HG03064 (cell line): Measurements from ENCODE around the gene PRDX2.

ENCODE experiments used
- ATAC-seq: cut with Tn5 transposase; IDR thresholded peaks from one replicate; pipeline ENCODE4 v1.9.1; 2021; ENCODE audit warnings: low read depth; ENCODE audit not compliant: unreplicated experiment

PRDX2 gene

DNA sequence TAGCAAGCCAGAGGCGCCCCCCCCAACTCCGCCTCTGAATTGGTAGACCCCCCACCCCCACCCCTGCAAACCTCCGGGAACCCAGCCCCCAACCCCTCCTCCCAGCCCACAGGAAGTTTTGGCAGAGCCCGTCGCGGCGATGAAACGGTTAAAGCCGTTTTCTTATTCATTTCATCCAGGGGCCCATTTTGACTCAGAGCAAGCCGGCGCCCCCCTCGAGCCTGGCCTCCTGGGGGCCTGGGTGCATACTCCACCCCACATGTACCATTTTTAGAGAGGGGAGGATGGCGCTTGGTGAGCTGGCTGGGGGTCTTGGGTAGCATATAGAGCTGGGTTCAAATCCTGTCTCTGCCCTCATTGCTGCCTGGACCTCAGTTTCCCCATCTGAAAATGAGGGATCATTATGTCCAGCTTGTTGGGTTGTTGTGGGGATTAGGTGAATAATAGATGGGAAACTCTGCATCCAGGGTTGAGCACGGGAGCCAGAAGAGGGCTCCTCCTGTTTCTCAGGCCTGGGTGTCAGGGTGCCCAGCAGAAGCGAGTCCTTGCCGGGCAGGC, 18.2 kb downstream of the PRDX2 start:
- ATAC-seq, result no peak

DNA sequence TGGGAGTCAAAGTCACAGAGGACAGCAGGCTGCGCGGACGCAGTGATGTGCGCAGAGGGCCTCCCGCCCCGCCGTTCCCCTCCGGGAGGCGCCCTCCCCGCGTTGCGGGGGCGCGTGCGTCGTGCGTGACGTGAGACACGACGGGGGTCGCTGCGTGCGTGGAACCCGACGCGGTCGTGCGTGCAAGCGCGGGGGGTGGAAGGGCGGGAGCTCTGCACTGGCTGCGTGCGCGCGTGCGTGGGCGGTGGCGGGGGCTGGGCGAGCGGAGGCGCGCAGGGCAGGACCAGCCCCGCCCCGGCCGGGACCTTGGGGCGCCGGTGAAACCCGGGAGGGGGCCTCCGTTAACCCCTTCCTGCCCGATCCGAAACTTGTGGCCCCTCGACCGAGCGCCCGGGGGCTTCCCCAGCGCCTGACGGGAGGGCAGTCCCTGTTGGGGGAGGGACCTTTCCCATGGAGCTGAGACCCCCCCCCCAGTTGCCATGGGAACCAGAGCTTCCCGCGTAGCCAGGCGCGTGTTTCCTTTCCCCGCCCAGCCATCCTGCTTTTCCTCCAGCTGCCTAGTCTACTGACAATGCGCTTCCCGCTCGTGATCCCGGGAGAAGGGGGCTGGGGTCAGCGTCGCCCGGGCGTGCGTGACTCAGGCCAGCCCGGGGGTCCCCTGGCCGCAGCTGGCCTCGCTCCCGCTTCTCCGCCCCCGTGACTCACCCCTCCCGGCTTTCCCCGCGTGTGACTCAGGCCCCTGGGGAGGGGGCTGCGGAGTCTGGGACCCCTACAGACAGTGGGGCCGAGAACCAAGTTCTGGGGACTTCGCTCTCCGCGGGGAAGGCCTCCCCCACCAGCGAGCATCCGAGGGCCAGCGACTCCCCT, 18.9 kb downstream of the PRDX2 start:
- ATAC-seq, result no peak

DNA sequence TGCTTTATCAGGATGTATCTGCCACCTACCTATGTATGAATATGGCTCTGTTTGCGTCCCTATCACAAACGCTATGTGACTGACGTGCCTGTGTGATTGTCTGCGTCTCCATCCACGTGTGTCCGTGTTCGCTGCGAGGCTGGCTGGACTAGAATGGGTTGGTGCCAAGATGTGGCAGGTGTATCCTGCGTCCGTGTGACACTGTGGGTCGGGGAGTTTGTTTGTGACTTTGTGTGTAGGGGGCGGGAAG, 19.5 kb downstream of the PRDX2 start:
- ATAC-seq, result no peak

DNA sequence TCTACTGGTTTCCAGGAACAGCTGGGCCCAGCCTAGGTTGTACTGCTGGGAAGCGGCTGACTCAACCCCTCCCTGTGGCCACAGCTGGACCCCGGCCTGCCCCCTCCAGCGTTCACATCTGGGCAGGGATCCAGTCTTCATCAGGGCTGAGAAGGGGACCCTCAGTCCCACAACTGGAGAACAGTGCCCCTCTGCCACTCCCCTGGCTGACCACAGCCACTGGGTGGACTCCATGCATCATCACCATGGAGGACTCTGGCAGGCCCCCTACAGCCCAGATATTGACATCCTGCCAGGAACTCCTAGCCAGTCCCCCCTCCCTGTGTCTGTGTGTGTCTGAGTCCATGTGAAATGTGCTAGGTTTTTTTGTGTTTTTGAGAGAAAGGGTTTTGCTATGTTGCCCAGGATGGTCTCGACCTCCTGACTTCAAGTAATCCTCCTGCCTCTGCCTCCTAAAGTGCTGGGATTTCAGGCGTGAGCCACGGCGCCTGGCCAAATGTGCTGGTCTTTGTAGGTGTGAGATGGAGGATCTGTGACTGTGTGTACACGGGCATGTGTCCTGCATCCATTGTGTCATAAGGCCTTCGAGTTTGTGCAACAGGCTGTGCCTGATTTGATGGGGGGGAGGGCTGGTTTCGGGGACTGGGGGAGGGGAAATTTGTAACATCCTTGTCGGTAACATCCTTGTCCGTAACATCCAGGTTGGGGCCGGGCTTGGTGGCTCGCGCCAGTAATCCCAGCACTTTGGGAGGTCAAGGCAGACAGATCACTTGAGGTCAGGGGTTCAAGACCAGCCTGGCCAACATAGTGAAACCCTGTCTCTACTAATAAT, 22.2 kb downstream of the PRDX2 start:
- ATAC-seq, result no peak

- no peak for ATAC-seq
These were observed 22.8 kb downstream of the PRDX2 start for GRCh38 chr19:12778905-12779161.

GRCh38 chr19:12778017-12778904, 23.3 kb downstream of the PRDX2 start:
- no peak for ATAC-seq

DNA sequence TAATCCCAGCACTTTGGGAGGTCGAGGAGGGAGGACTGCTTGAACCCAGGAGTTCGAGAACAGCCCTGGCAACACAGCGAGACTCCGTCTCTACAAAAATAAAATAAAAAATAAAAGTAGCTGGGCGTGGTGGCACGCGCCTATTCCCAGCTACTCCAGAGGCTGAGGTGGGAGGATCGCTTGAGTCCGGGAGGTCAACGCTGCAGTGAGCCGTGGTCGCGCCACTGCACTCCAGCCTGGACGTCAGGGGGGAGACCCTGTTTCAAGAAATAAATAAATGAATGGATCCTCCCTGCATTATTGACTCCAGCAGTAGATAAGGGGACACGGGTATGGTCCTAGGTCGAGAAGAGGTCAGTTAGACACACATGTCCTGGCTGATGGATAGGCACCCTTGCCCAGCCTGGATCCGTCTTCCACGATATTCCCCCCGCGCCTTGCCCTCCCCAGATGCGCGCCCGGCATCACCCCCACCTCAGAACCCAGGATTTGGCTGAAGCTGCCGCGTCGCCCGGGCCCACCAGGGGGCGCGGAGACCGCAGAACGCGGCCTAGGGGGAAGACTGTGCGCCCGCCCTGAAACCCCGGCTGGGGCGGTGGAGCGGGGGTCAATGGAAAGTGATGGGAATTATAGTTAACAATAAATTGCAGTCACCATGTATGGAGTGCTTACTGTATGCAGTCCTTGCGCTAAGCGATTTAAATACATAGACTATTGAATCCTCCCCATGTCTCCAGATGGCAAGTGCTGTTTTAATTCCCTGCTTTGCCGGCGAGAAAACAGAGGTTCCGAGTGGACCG, 24.2 kb downstream of the PRDX2 start:
- ATAC-seq, result no peak

GRCh38 chr19:12774588-12775555, 26.7 kb downstream of the PRDX2 start, which contains the start of gene HOOK2:
HOOK2 (minus strand) TSS chr19:12775552; CDS start chr19:12775449, 103 bp downstream.
- ATAC-seq, result no peak

- no peak for ATAC-seq
These were observed 28.0 kb downstream of the PRDX2 start for GRCh38 chr19:12773571-12773970.

DNA sequence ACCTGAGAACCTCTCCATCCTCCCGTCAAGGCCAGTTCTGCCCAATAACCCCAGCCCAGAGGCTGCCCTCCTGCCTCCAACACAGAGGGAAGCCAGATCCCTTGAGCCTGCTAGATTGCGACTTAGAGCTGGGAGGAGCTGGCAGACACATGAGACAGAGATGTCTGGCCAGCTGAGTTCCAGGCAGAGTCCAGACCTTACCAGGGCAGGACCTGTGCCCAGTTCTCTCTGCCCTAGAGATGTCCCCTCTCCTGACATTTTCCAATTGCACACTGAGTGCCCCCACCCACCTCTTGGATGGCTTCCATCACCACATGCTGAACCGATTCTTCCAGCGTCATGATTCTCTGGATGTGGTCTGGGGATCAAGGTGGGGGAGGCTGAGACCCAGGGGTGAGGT, 29.3 kb downstream of the PRDX2 start:
- no peak for ATAC-seq

- ATAC-seq, result no peak
These were observed 30.7 kb downstream of the PRDX2 start for GRCh38 chr19:12770922-12771321.

- ATAC-seq, result no peak
These were observed 31.9 kb downstream of the PRDX2 start for GRCh38 chr19:12769689-12770088.

DNA sequence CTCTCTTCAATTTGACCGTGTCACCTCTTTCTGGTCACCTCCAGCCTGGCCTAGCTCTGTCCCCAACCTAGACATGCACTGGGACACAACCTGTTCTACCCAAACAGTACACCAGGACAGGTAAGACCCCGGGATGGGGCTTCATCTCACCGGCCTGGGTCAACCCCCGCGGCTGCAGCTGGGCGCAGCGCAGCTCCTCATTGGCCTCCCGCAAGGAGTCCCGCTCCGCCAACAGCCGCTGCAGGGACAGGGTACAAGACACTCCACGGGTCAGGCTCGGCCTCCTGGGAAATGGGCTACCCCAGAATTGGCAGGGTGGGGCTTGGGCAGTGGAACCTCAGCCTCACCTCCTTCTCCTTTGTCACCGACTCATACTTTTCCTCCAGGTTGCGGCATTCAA, 33.9 kb downstream of the PRDX2 start:
- ATAC-seq, result no peak

DNA sequence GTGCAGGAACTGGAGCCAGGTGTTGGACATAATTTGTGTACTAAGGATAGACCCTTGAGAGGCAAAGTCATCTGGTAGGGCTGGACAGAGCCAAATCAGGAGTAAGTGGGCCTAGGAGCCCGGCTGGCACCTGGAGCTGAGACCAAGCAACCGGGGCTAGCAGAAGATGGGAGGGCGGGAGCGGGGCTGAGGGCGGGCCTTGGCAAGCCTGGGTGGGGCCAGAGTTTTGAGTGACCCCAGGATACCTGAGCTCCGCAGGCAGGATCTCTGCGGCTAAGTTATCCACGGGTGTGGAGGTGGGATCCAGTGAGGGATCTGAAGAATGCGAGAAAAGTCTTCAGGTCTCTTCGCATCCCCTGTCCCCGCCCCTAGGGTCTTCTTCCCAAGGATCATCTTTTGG, 34.5 kb downstream of the PRDX2 start:
- no peak for ATAC-seq

DNA sequence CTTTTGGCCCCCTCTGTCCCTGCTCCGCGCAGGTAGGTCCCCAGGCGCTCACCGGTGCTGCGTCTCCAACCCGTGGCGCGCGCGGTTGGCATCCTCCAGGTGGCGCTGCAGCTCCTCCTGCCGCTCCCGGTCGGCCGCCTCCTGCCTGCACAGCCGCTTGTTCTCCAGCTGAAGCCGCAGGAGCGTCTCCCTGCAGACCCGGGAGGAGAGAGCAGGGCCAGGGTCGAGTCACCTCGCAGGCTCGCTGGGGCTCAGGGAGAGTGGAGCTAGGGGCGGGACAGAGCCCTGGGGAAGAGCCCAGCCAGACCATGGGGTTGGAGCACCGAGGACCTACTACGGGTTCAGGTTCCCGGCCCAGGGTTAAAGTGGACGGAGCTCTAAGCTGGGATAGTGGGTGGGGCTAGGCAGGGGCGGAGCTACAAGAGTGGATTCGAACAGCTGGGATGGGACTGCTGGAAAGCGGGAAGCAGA, 35.5 kb downstream of the PRDX2 start:
- ATAC-seq, result no peak

- ATAC-seq, result no peak
These were observed 36.9 kb downstream of the PRDX2 start for GRCh38 chr19:12764698-12765097.

- ATAC-seq, result no peak
These were observed 38.5 kb downstream of the PRDX2 start for GRCh38 chr19:12763100-12763499.

DNA sequence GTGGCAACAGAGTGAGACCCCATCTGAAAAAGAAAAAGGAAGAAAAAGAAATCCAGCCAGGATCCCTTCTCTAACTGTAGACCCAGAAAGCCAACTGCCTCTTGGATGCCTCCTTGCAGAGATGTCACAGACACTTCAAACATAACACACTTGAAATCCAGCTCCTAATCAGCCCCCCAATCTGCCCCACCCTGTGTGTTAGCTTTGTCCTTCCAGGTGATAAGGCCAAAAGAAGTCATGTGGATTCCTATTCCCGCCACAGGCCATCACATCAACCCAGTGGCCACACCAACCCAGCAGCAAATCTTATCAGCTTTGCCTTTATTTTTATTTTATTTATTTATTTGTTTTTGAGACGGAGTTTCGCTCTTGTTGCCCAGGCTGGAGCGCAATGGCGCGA, 41.9 kb downstream of the PRDX2 start:
- ATAC-seq, result no peak
